Colonic mucosa (tissue), 4 donors: ENCODE data around the gene DIABLO. TPM values are rescaled to one million over a fixed set of nuclear protein-coding genes. Genes with fewer than 3 reads are reported as not detected.

ENCODE experiments used
- DNase-seq: peaks from one replicate; pipeline ENCODE4 v3.0.0-alpha.2; 2020
- H3K27ac ChIP-seq: fragments of 200-600 bp; one replicate; pipeline ENCODE4 v1.8.0; 2021
- H3K27me3 ChIP-seq: fragments of 200-600 bp; one replicate; pipeline ENCODE4 v1.8.0; 2021
- H3K36me3 ChIP-seq: fragments of 200-600 bp; one replicate; pipeline ENCODE4 v1.8.0; 2021
- H3K4me1 ChIP-seq: fragments of 200-600 bp; one replicate; pipeline ENCODE4 v1.8.0; 2021; ENCODE audit warnings: mild to moderate bottlenecking
- H3K4me3 ChIP-seq: fragments of 200-600 bp; one replicate; pipeline ENCODE4 v1.8.0; 2021
- H3K9ac ChIP-seq, 2 donors: one replicate each; pipeline ENCODE4 v1.7.0; 2013; ENCODE audit warnings: control low read depth in 2 of 2, low read depth in 2 of 2, low read length in 2 of 2
- H3K9me3 ChIP-seq: fragments of 200-600 bp; one replicate; pipeline ENCODE4 v1.8.0; 2021
- CTCF ChIP-seq: fragments of 200-600 bp; IDR thresholded peaks from one replicate; pipeline ENCODE4 v1.8.0; 2022; ENCODE audit warnings: antibody characterized with exemption, mild to moderate bottlenecking
- intact Hi-C: fragments of 100-400 bp; cut with DNase I; formaldehyde crosslinking; loops from one replicate; pipeline ENCODE4 v1.14.1; 2022
- total RNA-seq, 2 donors: library from RNA; stranded (reverse); fragmentation: NEBNext Ultra II Directional in 1 of 2; extraction: Animal tissue kit (Norgen Biotek cat#: 25700) in 1 of 2; gene quantifications; one replicate each; pipeline ENCODE4 v1.2.1, GENCODE V29; 2021
- donor health status: healthy.
- donor health status: DM: no; HTN: no; CAD: no.
- donor health status: DM: no; HTN: no; CAD: no.

The DIABLO gene
- total RNA-seq, 2 donors from 2014 or later: 56.6 to 63.1 TPM

- intact Hi-C loops: no loop called here
- TF ChIP-seq CTCF: no peak
- Histone ChIP-seq H3K36me3 (peaks cover 3% of the 10 kb centered on the region), H3K4me1 (no peaks in the 10 kb centered on the region), H3K9ac (no peak overlapping the region), H3K9me3 (no peaks in the 10 kb centered on the region), H3K27me3 (no peaks in the 10 kb centered on the region), H3K27ac (no peak overlapping the region), H3K4me3 (no peak overlapping the region)
- no peak for DNase-seq
These were observed 24.7 kb upstream of the DIABLO start for GRCh38 chr12:122250536-122250935.

GRCh38 chr12:122250047-122250446, 24.2 kb upstream of the DIABLO start:
- no peaks in the 10 kb centered on the region for H3K9me3 ChIP-seq
- intact Hi-C loops: no loop called here
- no peak overlapping the region for H3K9ac ChIP-seq
- no peak overlapping the region for H3K4me3 ChIP-seq
- peaks cover 3% of the 10 kb centered on the region for H3K36me3 ChIP-seq
- H3K27me3 ChIP-seq: no peaks in the 10 kb centered on the region
- H3K4me1 ChIP-seq: no peaks in the 10 kb centered on the region
- TF ChIP-seq CTCF: no peak
- DNase-seq: no peak
- H3K27ac ChIP-seq: no peak overlapping the region

GRCh38 chr12:122245553-122245952, 19.7 kb upstream of the DIABLO start:
- no peaks in the 10 kb centered on the region for H3K27me3 ChIP-seq
- no peak overlapping the region for H3K4me3 ChIP-seq
- H3K36me3 ChIP-seq: peaks cover 4% of the 10 kb centered on the region
- H3K9me3 ChIP-seq: no peaks in the 10 kb centered on the region
- intact Hi-C loops: no loop called here
- DNase-seq: no peak
- H3K4me1 ChIP-seq: no peaks in the 10 kb centered on the region
- TF ChIP-seq CTCF: no peak
- no peak overlapping the region for H3K9ac ChIP-seq
- H3K27ac ChIP-seq: no peak overlapping the region

GRCh38 chr12:122244565-122245371, 18.9 kb upstream of the DIABLO start:
- Histone ChIP-seq H3K4me3 (no peak overlapping the region), H3K9ac (no peak overlapping the region), H3K27me3 (no peaks in the 10 kb centered on the region), H3K9me3 (no peaks in the 10 kb centered on the region), H3K36me3 (peaks cover 4% of the 10 kb centered on the region), H3K4me1 (no peaks in the 10 kb centered on the region), H3K27ac (no peak overlapping the region)
- TF ChIP-seq CTCF: no peak
- no peak for DNase-seq
- intact Hi-C loops: no loop called here

GRCh38 chr12:122243965-122244364, 18.1 kb upstream of the DIABLO start:
- no peaks in the 10 kb centered on the region for H3K27me3 ChIP-seq
- no peaks in the 10 kb centered on the region for H3K4me1 ChIP-seq
- TF ChIP-seq CTCF: no peak
- no peak overlapping the region for H3K27ac ChIP-seq
- no peak overlapping the region for H3K9ac ChIP-seq
- intact Hi-C loops: no loop called here
- H3K36me3 ChIP-seq: peaks cover 4% of the 10 kb centered on the region
- no peak for DNase-seq
- no peak overlapping the region for H3K4me3 ChIP-seq
- H3K9me3 ChIP-seq: no peaks in the 10 kb centered on the region
